Kidney epithelial cell (primary cell): Measurements from ENCODE around the gene RAD51B. TPM values are rescaled to one million over a fixed set of nuclear protein-coding genes. Genes with fewer than 3 reads are reported as not detected.

Experiments used
- DNase-seq: peaks from one replicate; pipeline ENCODE4 v3.0.0-alpha.2; 2010; ENCODE audit warnings: low read depth
- H3K27me3 ChIP-seq: 2 replicates; pipeline ENCODE4 v1.6.0; 2011; ENCODE audit warnings: low read length; ENCODE audit not compliant: control insufficient read depth, insufficient read depth
- H3K36me3 ChIP-seq: 2 replicates; pipeline ENCODE4 v1.5.1; 2011; ENCODE audit warnings: low read length; ENCODE audit not compliant: control insufficient read depth, insufficient read depth
- H3K4me3 ChIP-seq: 2 replicates; pipeline ENCODE4 v1.5.1; 2011; ENCODE audit warnings: low read depth, mild to moderate bottlenecking, control low read depth, low read length
- CTCF ChIP-seq: IDR thresholded peaks from 2 replicates; pipeline ENCODE4 v1.5.1; 2011; ENCODE audit warnings: mild to moderate bottlenecking, moderate library complexity, low read length, control low read depth, inconsistent platforms; ENCODE audit not compliant: insufficient read depth, poor library complexity, severe bottlenecking
- total RNA-seq: library from RNA; depleted of rRNA; stranded (reverse); fragments of >200 nt; gene quantifications from 2 replicates; pipeline ENCODE4 v1.2.3, GENCODE V29; 2015

Gene RAD51B
- total RNA-seq, 1 donor from 2014 or later, result 9.5 TPM

GRCh38 chr14:68770051-68770450, 950.5 kb downstream of the RAD51B start:
- no peaks in the 10 kb centered on the region for H3K36me3 ChIP-seq
- DNase-seq, result no peak
- no peak for TF ChIP-seq CTCF
- H3K4me3 ChIP-seq, result no peak overlapping the region
- H3K27me3 ChIP-seq, result no peaks in the 10 kb centered on the region

DNA sequence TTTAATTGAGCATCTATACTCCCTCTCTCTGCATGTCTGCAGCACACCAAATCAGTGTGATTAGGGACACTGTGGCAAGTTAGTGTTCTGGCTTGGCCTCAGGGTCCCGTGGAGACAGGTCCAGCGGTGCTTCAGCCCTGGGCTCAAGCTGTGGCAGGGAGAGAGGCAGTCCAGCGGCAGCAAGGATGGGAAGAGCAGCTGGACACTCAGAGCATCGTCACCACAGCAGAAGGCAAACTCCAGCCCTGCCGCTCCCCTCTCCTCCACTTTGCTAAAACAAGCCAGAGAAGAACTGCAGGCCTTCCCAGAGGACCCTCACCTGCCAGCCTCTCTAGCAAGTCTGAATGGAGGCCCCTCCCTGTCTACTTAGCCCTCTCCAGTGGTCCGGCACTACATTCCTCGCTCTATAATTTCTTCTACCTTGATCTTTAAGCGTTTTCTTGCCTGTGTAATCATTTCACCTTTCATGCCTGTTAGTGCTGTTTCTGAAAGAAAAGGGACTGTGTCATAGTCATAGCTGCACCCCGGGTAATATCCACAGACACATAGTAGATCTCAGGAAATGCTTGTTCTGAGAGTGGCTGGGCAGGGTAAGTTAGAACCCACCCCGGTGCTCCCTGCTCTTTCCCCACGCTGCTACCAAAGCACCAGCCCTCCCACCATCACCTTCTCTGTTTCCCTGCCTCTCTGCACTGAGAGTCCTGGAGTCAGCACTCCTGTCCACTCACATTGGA, 951.1 kb downstream of the RAD51B start:
- no peaks in the 10 kb centered on the region for H3K36me3 ChIP-seq
- DNase-seq, result no peak
- no peak overlapping the region for H3K4me3 ChIP-seq
- TF ChIP-seq CTCF, result no peak
- H3K27me3 ChIP-seq, result no peaks in the 10 kb centered on the region

GRCh38 chr14:68771631-68772030, 952.1 kb downstream of the RAD51B start:
- Histone ChIP-seq H3K27me3 (no peaks in the 10 kb centered on the region), H3K36me3 (no peaks in the 10 kb centered on the region), H3K4me3 (no peak overlapping the region)
- DNase-seq, result no peak
- TF ChIP-seq CTCF, result no peak

DNA sequence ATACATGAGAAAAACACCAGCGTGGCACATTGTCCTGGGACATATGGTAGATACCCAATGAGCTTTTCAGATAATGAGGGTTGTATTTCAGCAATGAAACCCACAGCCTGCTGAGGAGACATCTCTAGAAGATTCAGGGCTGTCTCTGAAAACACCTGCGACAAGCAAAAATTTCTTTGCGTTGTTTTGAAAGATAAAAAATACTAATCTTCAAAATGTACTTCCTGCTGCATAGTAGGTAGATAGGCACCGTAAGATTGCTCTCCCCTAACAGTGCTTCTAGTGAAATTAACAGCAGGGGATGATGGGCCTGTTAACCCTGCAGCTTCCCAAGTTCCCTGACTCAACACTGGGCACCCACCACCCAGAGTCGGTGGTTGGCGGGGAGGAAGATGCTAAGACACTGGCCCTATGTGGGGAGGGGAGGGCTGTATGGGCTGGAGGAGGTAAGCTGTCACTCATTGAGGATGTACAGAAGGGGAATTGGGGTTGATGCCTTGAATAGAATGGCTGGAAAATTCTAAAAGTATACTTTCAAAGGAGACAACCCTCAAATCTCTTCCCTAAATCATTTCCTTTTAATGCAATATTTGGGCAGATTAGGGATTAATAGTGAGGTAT, 953.3 kb downstream of the RAD51B start:
- H3K4me3 ChIP-seq, result no peak overlapping the region
- H3K27me3 ChIP-seq, result no peaks in the 10 kb centered on the region
- H3K36me3 ChIP-seq, result no peaks in the 10 kb centered on the region
- DNase-seq, result no peak
- TF ChIP-seq CTCF, result no peak

- H3K4me3 ChIP-seq, result no peak overlapping the region
- no peaks in the 10 kb centered on the region for H3K36me3 ChIP-seq
- TF ChIP-seq CTCF, result no peak
- H3K27me3 ChIP-seq, result no peaks in the 10 kb centered on the region
- DNase-seq, result no peak
These were observed 955.4 kb downstream of the RAD51B start for GRCh38 chr14:68774771-68775613.
